ENCODE measurements around the gene SLC2A14. TPM values are rescaled to one million over a fixed set of nuclear protein-coding genes. Genes with fewer than 3 reads are reported as not detected.
"Not testable (repeated sequence)": the region's sequence is repeated elsewhere in the genome, so short reads cannot be mapped to it uniquely, and the experiment has no call there.

The SLC2A14 gene
- total RNA-seq, 2 experiments from 2014 or later, result 0.48 TPM; not detected in 1

DNA sequence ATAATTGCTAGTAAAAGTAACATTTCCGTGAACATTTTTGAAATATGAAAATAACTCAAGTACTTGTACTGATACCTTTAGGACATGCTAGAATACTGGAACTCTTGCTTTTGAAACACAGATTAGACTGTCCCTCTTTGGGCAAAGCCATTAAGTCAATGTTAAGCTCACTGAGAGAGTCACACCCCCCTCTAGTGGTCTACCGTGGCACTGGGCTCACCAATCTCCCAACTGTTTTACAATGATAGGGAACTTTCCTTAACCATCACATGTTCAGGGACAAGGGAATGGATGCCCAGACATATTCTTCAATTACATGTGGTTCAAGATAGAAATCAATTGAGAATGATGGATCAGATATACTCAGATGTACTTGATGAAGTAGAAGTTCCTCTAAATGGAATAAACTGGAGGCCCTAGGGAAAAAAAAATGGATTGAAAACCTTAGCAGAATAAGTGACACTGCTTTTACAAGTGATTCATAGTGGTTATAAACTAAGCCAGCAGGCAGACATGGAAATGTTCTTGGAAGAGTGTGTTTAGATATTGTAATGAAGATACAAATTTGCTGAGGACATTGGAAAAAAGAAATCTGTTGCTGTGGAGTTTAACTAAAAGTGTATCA lies 65.7 kb downstream of the SLC2A14 start:
- Histone ChIP-seq H3K9me3 (ENCODE audit: low read length) (no peaks in the 10 kb centered on the region), H3K27ac (ENCODE audit: low read depth, low read length, poor library complexity, severe bottlenecking) (no peak overlapping the region), H4K20me1 (ENCODE audit: insufficient read depth, low read length) (no peaks in the 10 kb centered on the region), H2AFZ (ENCODE audit: low read length) (no peak overlapping the region), H3K9me2 (ENCODE audit: insufficient read depth, low read length) (no peaks in the 10 kb centered on the region), H3K4me2 (ENCODE audit: low read length) (no peak overlapping the region), H3K79me2 (ENCODE audit: insufficient read depth, low read depth, low read length) (no peaks in the 10 kb centered on the region), H3K36me3 (ENCODE audit: insufficient read depth, low read length) (no peaks in the 10 kb centered on the region), H3K4me3 (ENCODE audit: low read depth, low read length, poor library complexity, severe bottlenecking) (no peak overlapping the region), H3K4me1 (ENCODE audit: insufficient read depth, low read length, poor library complexity, severe bottlenecking) (no peaks in the 10 kb centered on the region)
- CTCF ChIA-PET (ENCODE audit: unreplicated experiment), result no interaction called here
- TF ChIP-seq EZH2phosphoT487 (IDR thresholded peaks at IDR 0.05; ENCODE audit: borderline replicate concordance, low read depth, low read length), result no peak
- TF ChIP-seq, protein P1, sequence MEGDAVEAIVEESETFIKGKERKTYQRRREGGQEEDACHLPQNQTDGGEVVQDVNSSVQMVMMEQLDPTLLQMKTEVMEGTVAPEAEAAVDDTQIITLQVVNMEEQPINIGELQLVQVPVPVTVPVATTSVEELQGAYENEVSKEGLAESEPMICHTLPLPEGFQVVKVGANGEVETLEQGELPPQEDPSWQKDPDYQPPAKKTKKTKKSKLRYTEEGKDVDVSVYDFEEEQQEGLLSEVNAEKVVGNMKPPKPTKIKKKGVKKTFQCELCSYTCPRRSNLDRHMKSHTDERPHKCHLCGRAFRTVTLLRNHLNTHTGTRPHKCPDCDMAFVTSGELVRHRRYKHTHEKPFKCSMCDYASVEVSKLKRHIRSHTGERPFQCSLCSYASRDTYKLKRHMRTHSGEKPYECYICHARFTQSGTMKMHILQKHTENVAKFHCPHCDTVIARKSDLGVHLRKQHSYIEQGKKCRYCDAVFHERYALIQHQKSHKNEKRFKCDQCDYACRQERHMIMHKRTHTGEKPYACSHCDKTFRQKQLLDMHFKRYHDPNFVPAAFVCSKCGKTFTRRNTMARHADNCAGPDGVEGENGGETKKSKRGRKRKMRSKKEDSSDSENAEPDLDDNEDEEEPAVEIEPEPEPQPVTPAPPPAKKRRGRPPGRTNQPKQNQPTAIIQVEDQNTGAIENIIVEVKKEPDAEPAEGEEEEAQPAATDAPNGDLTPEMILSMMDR (conservative IDR thresholded peaks at IDR 0.05; ENCODE audit: low read length), result peak; percentile 100
- peak; percentile 65 for DNase-seq (ENCODE audit: low spot score)
- BruUV-seq (replicated peaks), result no TSS peak
- intact Hi-C loops (cut with micrococcal nuclease; ENCODE audit: unreplicated experiment), result loop anchor here (2.0 kb wide), 2 partner anchors 130 to 164 kb away; no protein-coding TSS in a partner anchor
- POLR2A ChIA-PET, result interaction anchor here (0.5 to 1.3 kb wide), 3 partner anchors 107 to 219 kb away, joined by 3 read pairs; no protein-coding TSS in a partner anchor

DNA sequence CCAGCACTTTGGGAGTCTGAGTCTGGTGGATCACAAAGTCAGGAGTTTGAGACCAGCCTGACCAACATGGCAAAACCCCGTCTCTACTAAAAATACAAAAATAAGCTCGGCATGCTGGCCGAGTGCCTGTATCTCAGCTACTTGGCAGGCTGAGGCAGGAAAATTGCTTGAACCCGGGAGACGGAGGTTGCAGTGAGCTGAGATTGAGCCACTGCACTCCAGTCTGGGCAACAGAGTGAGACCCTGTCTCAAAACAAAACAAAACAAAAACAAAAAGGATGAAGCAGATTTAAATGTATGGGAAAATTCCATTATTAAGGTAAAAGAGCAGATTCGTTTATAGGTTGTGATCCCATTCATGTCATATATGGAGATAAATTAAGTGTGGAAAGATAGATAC lies 66.4 kb downstream of the SLC2A14 start:
- CTCF ChIA-PET (ENCODE audit: unreplicated experiment); H3K27ac ChIP-seq (ENCODE audit: low read depth, low read length, poor library complexity, severe bottlenecking): not testable (repeated sequence)
- intact Hi-C loops (cut with micrococcal nuclease; ENCODE audit: unreplicated experiment), result loop anchor here (2.0 kb wide), 2 partner anchors 130 to 164 kb away; no protein-coding TSS in a partner anchor

DNA sequence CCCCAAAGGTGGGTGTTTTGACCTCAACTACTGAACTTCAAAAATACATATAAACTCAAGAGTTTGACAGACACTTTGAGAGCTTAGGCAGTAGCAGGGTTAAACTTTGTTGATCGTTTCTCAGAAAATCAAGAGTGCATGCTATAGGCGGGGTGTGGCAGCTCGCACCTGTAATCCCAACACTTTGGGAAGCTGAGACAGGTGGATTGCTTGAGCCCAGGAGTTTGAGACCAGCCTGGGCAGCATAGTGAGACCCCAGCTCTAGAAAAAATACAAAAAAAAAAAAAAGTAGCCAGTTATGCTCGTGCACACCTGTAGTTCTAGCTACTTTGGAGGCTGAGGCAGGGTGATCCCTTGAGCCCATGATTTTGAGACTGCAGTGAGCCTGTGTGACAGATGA lies 71.3 kb downstream of the SLC2A14 start:
- no peak for DNase-seq (ENCODE audit: low spot score)
- H4K20me1 ChIP-seq (ENCODE audit: insufficient read depth, low read length), result no peaks in the 10 kb centered on the region
- no peak overlapping the region for H3K4me3 ChIP-seq (ENCODE audit: low read depth, low read length, poor library complexity, severe bottlenecking)
- ChIA-PET CTCF (ENCODE audit: unreplicated experiment) (no interaction called here), POLR2A (interaction anchor here (0.5 to 1.0 kb wide), 4 partner anchors 37 to 161 kb away, joined by 3 to 6 read pairs (median 3); partner anchors contain the start of gene CLEC4C)
- H2AFZ ChIP-seq (ENCODE audit: low read length), result no peak overlapping the region
- H3K36me3 ChIP-seq (ENCODE audit: insufficient read depth, low read length), result no peaks in the 10 kb centered on the region
- no peaks in the 10 kb centered on the region for H3K4me1 ChIP-seq (ENCODE audit: insufficient read depth, low read length, poor library complexity, severe bottlenecking)
- H3K79me2 ChIP-seq (ENCODE audit: insufficient read depth, low read depth, low read length), result no peaks in the 10 kb centered on the region
- TF ChIP-seq EZH2phosphoT487 (IDR thresholded peaks at IDR 0.05; ENCODE audit: borderline replicate concordance, low read depth, low read length), result no peak
- TF ChIP-seq, protein P1 (conservative IDR thresholded peaks at IDR 0.05; ENCODE audit: low read length), result no peak
- no peak overlapping the region for H3K4me2 ChIP-seq (ENCODE audit: low read length)
- H3K9me3 ChIP-seq (ENCODE audit: low read length), result no peaks in the 10 kb centered on the region
- H3K27ac ChIP-seq (ENCODE audit: low read depth, low read length, poor library complexity, severe bottlenecking), result no peak overlapping the region
- no TSS peak for BruUV-seq (replicated peaks)
- no peaks in the 10 kb centered on the region for H3K9me2 ChIP-seq (ENCODE audit: insufficient read depth, low read length)
- intact Hi-C loops (cut with micrococcal nuclease; ENCODE audit: unreplicated experiment), result no loop called here

More for the DNA sequence above, 66.4 kb downstream of the SLC2A14 start:
- not testable (repeated sequence) for H3K36me3 ChIP-seq (ENCODE audit: insufficient read depth, low read length); DNase-seq (ENCODE audit: low spot score); H3K79me2 ChIP-seq (ENCODE audit: insufficient read depth, low read depth, low read length); H3K9me2 ChIP-seq (ENCODE audit: insufficient read depth, low read length); H3K9me3 ChIP-seq (ENCODE audit: low read length); H4K20me1 ChIP-seq (ENCODE audit: insufficient read depth, low read length); H2AFZ ChIP-seq (ENCODE audit: low read length); H3K4me2 ChIP-seq (ENCODE audit: low read length); BruUV-seq (replicated peaks); H3K4me1 ChIP-seq (ENCODE audit: insufficient read depth, low read length, poor library complexity, severe bottlenecking); H3K4me3 ChIP-seq (ENCODE audit: low read depth, low read length, poor library complexity, severe bottlenecking)
- POLR2A ChIA-PET, result interaction anchor here (0.7 to 1.3 kb wide), 2 partner anchors 218 to 250 kb away, joined by 3 to 10 read pairs; no protein-coding TSS in a partner anchor

DNA sequence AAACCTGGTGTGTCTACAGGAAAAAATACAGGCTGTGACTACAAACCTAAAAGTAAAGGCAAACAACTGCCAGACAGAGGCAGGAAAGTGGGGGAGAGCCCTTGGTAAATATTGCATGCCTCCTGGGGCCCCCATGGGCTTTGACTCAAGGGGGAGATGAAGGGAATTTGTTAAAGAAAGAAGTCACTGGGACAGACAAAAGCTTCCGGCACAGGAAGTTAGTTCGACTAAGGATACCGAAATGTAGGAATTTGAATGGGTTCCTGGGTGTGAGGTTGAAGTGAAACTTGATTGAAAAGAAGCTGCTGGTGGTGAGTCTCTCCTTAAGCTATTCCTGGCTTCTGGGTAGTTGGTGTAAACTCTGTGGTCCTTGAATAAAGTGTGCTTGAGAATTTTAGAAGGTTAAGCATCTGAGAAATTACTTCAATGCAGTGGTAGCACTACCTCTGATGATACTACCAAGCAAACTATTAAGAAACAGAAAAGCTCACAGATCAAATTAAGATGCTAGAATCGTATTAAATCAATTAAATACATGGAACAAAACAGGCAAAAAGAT lies 73.9 kb downstream of the SLC2A14 start:
- H3K4me2 ChIP-seq (ENCODE audit: low read length); H2AFZ ChIP-seq (ENCODE audit: low read length); H4K20me1 ChIP-seq (ENCODE audit: insufficient read depth, low read length); intact Hi-C loops (cut with micrococcal nuclease; ENCODE audit: unreplicated experiment); DNase-seq (ENCODE audit: low spot score); H3K9me2 ChIP-seq (ENCODE audit: insufficient read depth, low read length); H3K9me3 ChIP-seq (ENCODE audit: low read length); BruUV-seq (replicated peaks); POLR2A ChIA-PET; H3K4me3 ChIP-seq (ENCODE audit: low read depth, low read length, poor library complexity, severe bottlenecking); H3K36me3 ChIP-seq (ENCODE audit: insufficient read depth, low read length); CTCF ChIA-PET (ENCODE audit: unreplicated experiment); H3K79me2 ChIP-seq (ENCODE audit: insufficient read depth, low read depth, low read length); H3K4me1 ChIP-seq (ENCODE audit: insufficient read depth, low read length, poor library complexity, severe bottlenecking); H3K27ac ChIP-seq (ENCODE audit: low read depth, low read length, poor library complexity, severe bottlenecking): not testable (repeated sequence)

Measured in OCI-LY7 (cell line).